Hepatocyte (in vitro differentiated cells): Measurements from ENCODE around the gene POFUT2.

ENCODE experiments used
- CTCF ChIP-seq: fragments of 200-600 bp; sonication (generic); IDR thresholded peaks from 2 replicates; pipeline ENCODE4 v1.5.1; 2016; ENCODE audit warnings: antibody characterized with exemption, mild to moderate bottlenecking; ENCODE audit not compliant: poor library complexity
- EZH2 ChIP-seq: fragments of 200-600 bp; sonication (generic); IDR thresholded peaks from 2 replicates; pipeline ENCODE4 v1.6.1; 2016; ENCODE audit warnings: antibody characterized with exemption, mild to moderate bottlenecking, borderline replicate concordance
- EZH2phosphoT487 ChIP-seq: fragments of 200-600 bp; sonication (generic); IDR thresholded peaks from one replicate; pipeline ENCODE4 v1.6.1; 2018; ENCODE audit warnings: antibody characterized with exemption, mild to moderate bottlenecking, low read depth, moderate library complexity; ENCODE audit not compliant: unreplicated experiment, severe bottlenecking

GRCh38 chr21:45332415-45332814 is 44.7 kb upstream of the POFUT2 start:
- no peak for TF ChIP-seq CTCF
- TF ChIP-seq EZH2 = no peak
- no peak for TF ChIP-seq EZH2phosphoT487
